Suppressor macrophage (primary cell): Measurements from ENCODE around the gene SLC29A3.

Experiments
- DNase-seq, 4 experiments: peaks; one replicate each; pipeline ENCODE4 v3.0.0-alpha.2; 2020 to 2022

SLC29A3 gene

DNA sequence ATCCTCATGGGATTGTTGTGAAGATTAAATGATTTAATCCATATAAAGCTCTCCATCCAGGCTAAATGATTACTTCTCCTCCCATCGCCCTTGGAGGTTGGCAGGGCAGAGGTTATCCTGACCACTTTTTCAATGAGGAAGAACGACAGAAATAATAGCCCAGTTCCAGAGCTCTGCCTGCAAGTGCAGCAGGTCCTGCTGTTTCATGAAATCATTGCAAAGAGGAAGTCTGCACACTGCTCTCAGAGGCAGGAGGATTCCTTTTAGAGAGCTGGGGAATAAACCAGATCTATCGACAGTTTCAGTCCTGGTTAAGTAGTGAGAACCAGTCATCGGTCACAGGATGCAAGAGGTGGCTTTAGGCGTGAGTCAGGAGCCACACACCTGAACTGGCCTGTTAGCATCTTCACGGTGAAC is 52.7 kb downstream of the SLC29A3 start:
- peak; percentile 67 to 91 (median 84) for DNase-seq

DNA sequence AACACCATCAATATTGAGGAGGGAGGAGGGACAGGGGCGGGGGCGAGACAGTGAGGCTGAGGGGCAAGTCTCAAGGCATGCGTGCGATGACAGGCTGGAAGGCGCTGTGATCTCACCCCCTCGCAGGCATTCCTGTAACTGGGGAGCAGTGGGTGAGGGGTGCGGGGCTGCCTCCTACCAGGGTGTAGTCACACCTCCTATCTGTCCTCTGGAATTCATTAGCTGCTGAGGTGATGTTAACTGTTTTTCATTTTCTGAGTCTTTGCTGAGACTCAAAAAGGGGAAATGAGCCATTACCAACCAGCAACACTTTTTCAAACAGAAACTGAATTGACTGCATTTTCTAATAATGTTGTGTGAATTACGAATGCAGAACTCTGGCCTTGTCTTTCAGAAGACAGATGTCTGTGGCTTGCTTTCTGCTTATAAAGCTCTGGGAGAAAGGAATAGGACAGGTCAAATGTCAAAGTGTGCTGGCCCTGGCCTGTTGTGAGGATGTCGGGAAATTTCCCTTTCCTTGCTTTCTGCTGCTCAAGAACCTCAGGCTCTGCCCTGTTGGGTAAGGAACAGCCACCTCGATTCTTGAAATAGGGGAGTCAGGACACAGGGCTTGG is 53.9 kb downstream of the SLC29A3 start:
- peak; percentile 54 to 86 (median 72) for DNase-seq

DNA sequence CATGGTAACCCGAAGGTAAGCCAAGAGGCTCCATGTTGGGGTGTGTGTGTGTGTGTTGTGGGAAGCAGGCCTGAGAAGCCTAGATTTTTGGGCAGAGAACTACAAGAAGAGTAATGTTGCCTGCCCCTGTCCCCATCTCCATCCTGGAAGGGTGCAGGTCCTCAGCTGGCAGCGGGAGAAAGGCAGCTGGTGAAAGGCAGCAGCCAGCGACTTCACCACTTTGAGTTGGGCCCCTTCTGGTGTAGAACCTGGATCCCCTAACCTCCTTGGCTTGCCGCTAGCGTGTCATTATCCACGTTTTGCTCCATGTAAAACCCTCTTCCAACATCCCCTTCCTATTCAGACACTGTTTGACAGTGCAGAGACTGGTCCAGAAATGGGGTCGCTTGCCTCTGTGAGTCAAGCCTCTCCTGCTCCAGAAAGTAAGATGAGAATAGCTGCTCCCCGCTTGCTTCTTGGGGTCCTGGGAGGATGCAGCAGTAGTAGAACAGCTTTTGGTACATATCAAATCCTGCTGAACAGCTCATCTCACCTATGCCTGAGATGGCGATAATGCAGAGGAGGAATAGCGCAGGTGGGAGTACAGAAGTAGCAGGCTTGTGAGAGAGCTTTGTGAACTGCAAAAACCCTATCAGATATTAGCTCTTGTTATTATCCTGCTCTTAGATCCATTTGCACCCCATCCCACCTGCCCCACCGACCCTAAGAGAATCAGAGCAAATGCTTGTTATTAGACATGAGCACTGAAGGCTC is 55.6 kb downstream of the SLC29A3 start:
- DNase-seq: no peak

DNA sequence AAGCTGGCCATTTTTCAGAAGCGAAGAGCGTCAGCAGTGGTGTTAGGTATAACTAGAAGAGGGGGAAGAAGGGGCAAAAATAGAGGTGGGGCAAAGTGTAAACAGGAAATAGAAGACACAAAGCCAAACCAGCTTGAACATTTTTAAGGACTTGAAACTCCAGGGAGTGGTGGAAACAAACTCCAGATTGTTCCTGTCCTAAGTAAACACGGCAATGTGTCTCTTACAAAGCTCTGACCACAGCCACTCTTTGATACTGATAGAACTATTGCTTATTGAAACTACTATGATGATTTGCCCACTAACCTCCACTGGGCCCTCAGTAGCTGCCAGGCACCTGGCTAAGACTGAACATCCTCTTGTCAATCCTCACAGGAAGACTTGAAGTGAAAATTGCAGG is 56.9 kb downstream of the SLC29A3 start:
- DNase-seq: no peak

DNA sequence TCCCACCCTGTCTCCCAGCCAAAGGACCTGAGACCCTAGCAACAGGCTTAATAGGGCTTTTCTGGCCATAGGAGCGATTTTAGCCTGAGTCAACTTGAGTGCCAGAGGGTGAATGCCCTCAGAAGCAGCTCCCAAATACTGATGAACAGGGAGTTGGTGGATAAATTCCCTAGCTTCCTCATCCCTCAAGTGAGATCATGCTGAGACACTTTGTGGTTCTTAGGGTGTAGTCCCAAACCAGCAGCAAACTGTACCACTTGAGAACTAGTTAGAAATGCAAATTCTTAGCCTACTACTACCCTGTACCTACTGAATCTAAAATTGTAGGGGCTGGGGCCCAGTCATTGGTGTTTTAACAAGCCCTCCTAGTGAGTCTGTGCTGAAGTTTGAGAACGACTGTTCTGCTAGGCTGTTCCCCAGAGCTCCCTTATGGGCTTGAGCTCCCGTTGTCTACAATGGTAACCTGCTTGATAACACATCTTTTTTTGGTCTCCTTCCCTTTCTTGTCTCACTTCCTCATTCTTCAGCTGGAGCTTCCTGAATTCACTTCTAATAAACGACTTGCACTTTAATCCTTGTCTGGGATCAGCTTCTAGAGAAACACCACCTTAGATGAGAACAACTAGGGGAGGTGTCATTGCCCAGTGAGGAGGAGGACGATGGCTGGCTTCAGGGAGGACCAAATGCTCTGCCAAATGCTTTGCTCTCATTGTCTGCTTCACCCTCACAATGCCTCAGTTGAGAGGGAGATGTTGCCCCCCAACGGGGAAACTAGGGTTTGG is 59.5 kb downstream of the SLC29A3 start:
- peak; percentile 55 to 78 (median 66) for DNase-seq

DNA sequence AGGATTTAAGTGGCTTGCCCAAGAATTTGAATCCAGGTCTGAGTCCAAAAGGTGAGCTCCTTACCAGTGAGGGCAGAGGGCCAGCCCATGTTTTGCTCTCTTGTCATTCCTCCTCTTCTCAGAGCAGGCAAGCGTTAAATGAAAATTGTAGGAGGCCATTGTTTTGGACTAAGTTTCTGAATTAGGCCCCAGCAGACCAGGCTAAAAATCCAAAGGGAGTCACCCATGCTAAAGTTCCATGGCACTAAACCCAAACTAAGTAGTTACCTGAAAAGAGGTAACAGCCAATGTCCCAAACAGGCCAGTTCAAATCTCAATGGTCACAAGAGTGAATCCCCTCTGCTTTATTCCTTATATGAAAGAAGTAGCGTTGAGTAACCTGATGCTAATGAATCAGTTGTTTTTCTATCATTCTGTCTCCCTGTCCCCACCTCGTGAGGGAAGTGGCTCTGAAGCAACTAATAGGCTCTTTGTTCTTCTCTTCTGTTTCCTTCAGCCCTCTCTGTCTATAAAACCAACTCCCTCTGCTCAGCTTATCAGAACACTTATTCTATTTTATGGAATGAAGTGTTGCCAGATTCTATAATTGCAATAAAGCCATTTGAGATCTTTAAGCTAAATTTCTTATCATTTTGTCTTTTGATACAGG is 60.2 kb downstream of the SLC29A3 start:
- peak in 3 of 4 experiments; percentile 39 to 52 (median 49) for DNase-seq

DNA sequence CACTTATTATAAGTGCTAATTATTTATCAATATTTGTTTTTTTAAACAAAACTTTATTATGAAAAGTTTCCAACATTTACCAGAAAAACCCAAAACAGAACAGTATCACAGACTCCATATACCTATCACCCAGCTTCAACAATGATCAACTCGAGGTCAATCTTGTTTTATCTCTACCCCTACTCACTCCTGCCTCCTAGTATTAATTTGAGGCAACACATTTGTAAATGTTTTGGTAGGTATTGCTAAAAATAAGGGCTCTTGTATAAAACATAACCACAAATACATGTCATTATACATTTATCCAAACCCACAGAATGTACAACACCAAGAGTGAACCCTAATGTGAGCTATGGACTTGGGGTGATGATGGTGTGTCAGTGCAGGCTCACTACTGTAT is 61.8 kb downstream of the SLC29A3 start:
- DNase-seq: no peak

DNA sequence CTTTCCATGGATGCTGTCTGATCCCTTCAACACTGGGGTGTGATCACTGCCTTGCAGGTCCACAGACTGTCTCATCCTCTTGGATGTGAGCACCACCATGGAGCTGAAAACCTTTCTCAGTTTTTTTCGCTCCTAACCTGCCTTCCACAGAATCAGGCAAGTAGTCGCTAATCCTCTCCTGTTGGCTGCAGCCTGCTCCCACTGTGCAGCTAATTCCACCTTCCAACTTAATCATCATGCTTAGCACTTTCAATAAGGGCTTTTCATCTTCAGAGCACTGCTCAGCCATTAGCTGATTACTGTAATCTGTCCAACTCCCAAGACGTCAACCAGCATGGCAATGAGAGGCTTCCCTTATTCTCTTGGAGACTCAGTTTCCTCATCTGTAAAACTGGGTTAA is 62.6 kb downstream of the SLC29A3 start:
- no peak for DNase-seq

DNA sequence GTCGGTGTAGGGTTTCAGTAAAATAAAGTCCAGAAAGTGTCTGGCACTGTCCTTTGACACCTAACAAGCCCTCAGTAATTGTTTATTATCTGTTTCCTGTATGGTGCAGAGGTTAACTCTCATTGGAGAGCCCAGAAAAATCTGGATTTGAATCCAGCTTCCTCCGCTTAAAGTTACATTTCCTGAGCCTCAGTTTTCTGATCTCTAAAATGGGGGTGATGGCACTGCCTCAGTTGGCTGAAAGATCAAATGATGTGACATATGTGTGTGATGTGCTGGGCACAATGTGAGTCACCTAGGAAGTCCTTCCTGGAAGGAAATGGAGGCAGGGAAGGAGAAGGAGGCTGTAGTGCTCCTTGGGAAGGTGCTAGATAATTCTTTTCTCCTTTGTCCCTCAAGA is 63.0 kb downstream of the SLC29A3 start:
- DNase-seq: no peak

DNA sequence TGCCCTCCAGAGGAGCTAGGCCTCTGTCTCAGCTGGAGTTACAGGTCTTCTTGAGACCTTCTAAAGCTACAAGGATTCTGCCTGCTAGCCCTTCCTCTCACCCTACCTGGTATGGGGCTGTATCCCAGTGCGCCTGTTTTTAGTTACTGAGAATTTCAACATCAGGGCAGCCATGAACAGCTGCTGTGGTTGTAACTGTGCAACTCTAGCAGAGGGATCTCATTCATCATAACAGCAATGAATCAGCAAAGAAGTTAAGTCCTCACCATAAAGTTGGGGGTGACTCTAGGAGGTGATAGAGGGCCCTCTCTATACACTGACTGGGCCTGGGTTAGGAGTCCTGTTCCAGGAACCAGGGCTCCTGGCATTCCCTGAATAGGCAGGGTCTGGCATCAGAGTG is 63.7 kb downstream of the SLC29A3 start:
- peak in 1 of 4 experiments; percentile 40 for DNase-seq

DNA sequence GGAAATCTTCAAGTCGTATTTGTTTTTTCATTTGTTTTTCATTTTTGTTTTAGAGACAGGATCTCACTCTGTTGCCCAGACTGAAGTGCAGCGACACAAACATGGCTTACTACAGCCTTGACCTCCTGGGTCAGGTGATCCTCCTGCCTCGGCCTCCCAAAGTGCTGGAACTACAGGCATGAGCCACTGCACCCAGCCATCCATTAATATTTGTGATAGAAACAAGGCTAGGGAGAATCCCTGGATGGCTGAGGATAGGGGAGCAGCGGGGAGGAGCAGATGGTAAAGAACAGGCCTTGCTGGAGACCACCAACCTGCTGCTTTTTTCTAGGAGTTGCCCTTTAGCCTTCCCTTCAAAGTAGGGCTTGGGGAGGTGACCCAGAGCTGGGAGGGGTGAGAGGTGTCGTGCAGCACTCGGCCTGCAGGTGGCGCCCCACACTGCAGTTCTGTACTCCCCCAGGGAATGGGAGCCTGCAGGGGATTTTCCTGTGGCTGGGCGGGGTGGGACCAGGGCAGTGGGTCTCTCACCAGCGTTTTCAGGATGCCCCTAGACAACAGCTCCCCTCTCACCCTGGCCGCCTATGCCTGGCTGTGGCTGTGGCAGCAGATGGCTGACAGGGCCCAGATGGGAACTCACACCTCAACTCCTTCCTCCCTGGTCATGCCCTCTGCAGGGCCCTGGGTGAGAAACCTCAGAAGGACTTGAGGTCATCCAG is 65.1 kb downstream of the SLC29A3 start:
- peak; percentile 75 to 87 (median 82) for DNase-seq

DNA sequence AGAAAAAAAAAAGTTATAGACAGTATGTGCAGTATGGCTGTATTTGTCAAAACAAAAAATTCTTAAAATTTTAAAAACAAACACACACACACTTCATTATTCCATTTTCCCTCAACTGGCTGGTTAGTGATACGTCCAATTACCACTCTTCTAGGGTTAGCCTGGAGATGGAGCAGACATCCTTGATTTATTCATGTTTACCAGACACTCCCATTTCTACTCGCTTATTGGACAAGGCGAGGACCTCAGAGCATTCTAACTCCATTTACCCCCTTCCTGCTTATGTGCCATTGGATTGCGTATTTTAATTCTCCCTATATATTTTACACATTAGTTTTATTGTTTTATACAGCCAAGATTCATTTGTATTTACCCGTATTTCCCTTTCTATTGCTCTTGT is 69.1 kb downstream of the SLC29A3 start:
- DNase-seq: no peak

DNA sequence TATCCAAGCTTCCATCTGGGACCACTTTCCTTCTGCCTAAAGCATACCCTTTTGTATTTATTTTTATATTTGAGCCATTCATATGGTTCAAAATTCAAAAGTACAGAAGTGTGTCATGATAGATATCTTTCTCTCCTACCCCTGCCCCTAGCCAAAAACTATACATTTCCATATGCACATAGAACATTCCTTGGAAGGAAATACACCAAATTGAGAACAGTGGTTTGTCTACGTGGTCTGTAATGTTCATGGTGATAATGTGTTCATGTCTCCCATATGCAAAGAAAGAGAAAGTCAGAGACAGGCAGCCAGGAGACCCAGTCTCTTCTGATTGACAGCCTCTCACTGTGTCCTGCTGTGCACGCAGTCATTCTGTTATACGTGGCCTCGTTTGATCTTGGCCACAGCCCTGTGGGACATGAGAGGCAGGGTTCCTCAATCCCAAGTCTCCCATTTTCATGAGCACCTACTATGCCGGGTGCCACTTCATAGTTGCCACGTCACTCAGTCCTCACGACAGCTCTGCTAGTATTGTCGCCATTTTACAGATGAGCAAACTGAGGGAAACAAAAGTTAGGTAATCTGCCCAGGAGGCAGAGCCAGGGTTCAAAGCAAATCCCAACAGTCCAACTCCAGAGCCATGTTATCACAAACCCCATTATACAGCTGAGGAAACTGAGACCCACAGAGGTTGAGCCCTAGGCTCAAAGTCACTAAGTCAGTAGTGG is 69.7 kb downstream of the SLC29A3 start:
- DNase-seq: no peak

DNA sequence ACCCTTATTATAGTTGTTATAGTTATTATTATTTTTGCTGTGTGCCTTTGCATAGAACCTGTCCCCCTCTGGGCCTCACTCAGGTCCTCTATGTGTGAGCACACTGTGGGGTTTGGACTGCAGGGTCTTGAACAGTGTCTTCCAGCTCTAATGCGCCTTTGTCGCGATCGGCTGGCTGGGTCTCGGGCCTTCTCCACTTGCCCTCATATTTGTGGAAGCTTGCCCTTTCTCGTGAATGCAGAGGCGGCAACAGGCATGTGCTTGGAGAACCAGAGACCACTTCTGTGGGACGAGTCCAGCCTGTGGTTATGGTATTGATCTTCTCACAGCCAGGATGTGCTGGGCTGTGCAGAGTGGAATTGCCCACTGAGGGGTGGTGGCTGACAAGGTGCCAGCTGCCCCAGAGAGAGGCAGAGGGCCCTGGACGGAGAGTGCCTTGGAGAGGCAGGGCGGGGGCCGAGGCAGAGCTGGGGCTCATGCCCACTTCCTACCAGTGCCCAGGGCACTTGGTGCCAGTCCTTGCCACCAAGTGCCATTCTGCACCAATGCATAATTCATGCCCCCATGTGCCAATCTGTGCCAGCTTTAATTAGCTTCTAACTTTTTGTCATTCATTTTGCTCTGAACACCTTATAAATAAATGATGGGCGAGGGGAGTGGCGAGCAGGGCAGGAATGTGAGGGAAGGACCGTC is 70.9 kb downstream of the SLC29A3 start:
- DNase-seq: no peak

DNA sequence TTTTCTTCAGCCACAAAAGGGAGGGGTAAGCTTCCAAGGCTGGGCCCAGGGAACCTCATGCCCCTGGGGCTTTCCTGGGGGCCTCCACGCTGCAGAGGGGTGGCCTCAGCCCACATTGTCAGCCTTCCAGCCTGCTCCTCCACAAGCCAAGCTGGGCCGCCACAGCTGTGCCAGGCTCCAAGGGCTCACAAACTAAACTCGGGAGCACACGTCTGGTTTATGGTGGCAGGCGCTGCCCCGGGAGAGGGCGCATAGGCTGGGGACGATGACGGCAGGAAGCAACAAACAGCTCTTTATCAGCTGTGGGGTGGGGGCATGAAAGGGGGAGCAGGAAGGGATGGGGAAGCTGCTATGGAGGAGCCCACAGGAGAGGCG is 71.4 kb downstream of the SLC29A3 start:
- no peak for DNase-seq

DNA sequence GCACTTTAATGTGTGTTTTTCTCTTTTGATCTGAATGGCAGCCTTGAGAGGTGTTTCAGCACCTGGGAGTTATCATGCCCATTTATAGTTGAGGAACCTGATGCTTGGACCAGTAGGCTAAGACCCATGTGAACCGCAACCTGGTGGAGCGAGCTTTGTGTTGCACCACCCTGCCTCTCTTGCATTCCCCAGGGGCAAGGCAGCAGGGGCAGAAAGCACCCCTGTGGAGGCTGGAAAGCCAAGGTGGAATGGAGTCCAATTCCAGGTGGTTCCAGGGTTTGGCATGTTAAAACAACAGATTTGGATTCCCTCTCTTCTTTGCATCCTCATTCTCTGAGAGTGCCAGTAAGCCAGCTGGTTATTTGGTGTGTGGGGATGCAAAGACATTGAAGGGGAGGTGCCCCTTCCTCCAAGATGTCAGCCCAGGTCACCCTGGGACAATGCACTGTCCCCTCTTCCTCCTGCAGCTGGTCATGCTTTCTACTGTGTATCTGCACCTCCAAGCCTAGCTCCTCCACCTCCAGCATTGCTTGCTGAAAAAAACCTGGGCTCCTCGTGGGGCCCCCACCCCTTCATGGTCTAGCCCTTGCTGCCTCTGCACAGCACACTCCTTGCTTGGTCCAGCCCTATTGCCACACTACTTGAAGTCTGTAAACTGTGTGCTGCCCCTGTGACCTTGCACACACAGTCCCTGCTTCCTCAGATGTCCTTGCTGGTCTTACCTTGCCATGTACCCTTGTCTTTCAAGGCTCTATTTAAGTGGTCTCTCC is 72.0 kb downstream of the SLC29A3 start:
- DNase-seq: no peak

DNA sequence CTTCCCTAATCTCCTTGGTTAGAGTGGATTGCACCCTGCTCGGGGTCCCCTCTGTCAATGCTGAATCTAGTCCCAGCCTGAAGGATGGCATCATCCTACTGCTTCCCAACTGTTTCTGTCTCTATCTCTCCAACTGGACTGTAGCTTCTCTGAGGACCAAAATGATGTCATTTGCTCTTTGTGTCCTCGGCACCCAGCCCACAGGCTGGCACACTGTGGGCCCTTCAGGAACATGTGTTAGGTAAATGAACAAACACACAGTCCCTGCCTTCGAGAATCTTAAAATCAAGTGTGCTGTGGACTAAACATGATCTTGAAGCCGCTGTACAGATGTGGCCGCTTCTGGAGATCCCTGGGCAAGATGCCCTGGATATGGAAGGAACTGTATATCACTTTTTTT is 72.6 kb downstream of the SLC29A3 start:
- DNase-seq: no peak

DNA sequence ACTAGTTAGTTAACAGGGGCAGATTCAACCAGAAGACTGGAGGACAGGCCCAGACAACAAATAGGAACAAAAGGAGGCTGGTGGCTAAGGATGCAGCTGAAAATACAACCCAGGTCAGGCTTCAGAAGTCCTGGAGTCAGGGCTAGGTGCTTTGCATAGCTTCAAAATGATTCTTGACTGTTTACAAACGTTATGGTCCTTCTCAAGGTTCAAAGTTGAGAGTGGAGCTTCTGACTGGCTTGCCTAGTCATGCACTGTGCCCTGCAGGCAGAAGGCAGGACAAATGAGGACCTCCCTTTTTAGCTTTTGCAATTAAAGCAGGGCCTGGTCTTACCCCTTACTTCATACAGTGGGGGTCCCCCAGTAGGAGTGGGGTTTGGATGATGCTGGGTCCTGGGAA is 73.2 kb downstream of the SLC29A3 start:
- no peak for DNase-seq

DNA sequence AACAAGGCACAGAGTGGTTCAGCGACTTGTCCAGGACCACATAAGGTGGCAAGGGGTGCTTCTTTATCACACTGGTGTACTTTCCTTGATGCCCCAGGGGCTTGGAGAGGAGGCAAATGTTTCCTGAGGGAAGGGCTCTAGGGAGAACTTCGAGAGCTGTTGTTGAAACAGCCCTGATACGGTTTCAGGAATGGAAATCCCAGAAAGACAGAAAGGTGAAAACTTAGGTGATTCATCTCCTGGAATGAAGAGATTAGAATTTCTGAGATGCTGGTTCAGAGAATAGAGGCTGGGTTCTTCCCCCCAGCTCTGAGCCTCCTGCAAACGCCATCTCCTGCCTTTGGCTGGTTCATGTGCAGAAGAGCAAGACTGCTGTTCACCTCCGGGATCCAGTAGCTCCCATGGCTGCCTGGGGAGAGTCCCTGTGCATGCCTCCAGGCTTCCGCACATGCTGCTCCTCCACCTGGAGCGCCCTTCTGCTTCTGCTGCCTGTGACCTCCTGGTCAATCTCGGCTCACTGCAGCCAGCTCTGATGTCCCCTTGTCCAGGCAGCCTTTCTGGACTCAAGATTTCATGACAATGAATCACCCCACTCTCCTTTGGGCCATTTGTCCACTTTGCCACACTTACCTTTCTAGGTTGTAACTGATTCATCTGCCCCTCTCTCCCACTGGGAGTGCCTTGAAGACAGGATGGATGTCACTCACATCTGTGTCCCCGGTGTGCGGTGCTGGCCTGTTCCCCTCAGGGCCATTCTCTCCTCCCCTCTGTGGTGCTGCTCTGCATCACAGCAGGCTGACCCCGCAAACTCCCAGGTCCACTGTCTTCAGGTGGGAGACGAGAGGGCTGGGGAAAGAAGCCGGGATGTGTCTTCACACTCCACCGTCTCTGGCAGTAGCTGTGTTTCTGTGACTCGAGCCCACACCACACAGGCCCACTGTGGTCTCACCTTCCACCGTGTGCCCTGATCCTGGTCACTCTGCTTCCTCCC is 74.0 kb downstream of the SLC29A3 start:
- DNase-seq: no peak
